H1 (cell line): ENCODE results near the gene RPL19. TPM values are rescaled to one million over a fixed set of nuclear protein-coding genes. Genes with fewer than 3 reads are reported as not detected.

Source experiments
- ASH2L ChIP-seq: fragments of 200-600, 300-600 bp; sonication (generic); IDR thresholded peaks from one replicate; pipeline ENCODE4 v1.7.1; 2017; ENCODE audit warnings: low read length
- CTBP2 ChIP-seq: IDR thresholded peaks from 2 replicates; pipeline ENCODE4 v1.7.0; 2011; ENCODE audit warnings: borderline replicate concordance, mild to moderate bottlenecking, moderate library complexity, mixed read lengths, low read length; ENCODE audit not compliant: insufficient read depth, insufficient read length
- GABPA ChIP-seq: IDR thresholded peaks from 2 replicates; pipeline ENCODE4 v1.6.1; 2011; ENCODE audit warnings: mild to moderate bottlenecking, low read length, moderate library complexity, borderline replicate concordance; ENCODE audit not compliant: insufficient read depth
- HDAC6 ChIP-seq: IDR thresholded peaks from one replicate; pipeline ENCODE4 v1.7.1; 2012; ENCODE audit warnings: low read depth, mild to moderate bottlenecking, inconsistent platforms, low read length, moderate library complexity
- KDM4A ChIP-seq: IDR thresholded peaks from one replicate; pipeline ENCODE4 v1.7.1; 2012; ENCODE audit warnings: low read depth, mild to moderate bottlenecking, moderate library complexity, low read length, inconsistent platforms; ENCODE audit not compliant: severe bottlenecking
- NANOG ChIP-seq: IDR thresholded peaks from 2 replicates; pipeline ENCODE4 v1.6.1; 2011; ENCODE audit warnings: low read length, low read depth, mild to moderate bottlenecking, inconsistent platforms; ENCODE audit not compliant: insufficient read depth, poor library complexity, severe bottlenecking
- PHF8 ChIP-seq: fragments of 200-600 bp; sonication (generic); conservative IDR thresholded peaks from 2 replicates; pipeline ENCODE4 v1.7.1; 2012; ENCODE audit warnings: low read depth, mild to moderate bottlenecking, inconsistent platforms, low read length, moderate library complexity
- POLR2A ChIP-seq, 2 experiments: IDR thresholded peaks; 1 replicate in 1 of 2; 2 replicates in 1 of 2; pipeline ENCODE4 v1.6.1; 2011; ENCODE audit warnings: low read depth in 2 of 2, low read length in 2 of 2, mild to moderate bottlenecking in 2 of 2; ENCODE audit errors: control extremely low read depth in 1 of 2
- SIN3A ChIP-seq, 2 experiments: IDR thresholded peaks in 1 of 2; conservative IDR thresholded peaks in 1 of 2; 2 replicates each; pipeline ENCODE4 v1.6.1; 2011 to 2012; ENCODE audit warnings: low read length in 2 of 2, improper control_type of control experiment in 1 of 2, low read depth in 1 of 2, mild to moderate bottlenecking in 1 of 2
- SP1 ChIP-seq: IDR thresholded peaks from 2 replicates; pipeline ENCODE4 v1.6.1; 2011; ENCODE audit warnings: low read depth, low read length
- polyA plus RNA-seq, 7 experiments: library from polyadenylated mRNA; depleted of rRNA in 3 of 7; stranded (reverse) in 5 of 7; unstranded in 2 of 7; fragments of >200 nt in 5 of 7; fragments of 200-250 nt in 2 of 7; gene quantifications; 1 replicate in 5 of 7; 2 replicates in 1 of 7; 4 replicates in 1 of 7; pipeline versions ENCODE4 v1.2.1 to v1.2.3, GENCODE V29; 2011 to 2013; ENCODE audit warnings: missing spikeins in 2 of 7, mixed read lengths in 2 of 7
- total RNA-seq: library from RNA; stranded (reverse); fragmentation: NEBNext Ultra II Directional; extraction: Animal tissue kit (Norgen Biotek cat#: 25700); gene quantifications from 2 replicates; pipeline ENCODE4 v1.2.1, GENCODE V29; 2021
- TF ChIP-seq, protein P1 (sequence below), 3 experiments: IDR thresholded peaks; 1 replicate in 2 of 3; 2 replicates in 1 of 3; pipeline versions ENCODE4 v1.5.1 to v1.6.1; 2011; ENCODE audit warnings: low read length in 3 of 3, mild to moderate bottlenecking in 3 of 3, inconsistent platforms in 2 of 3, low read depth in 1 of 3, moderate library complexity in 1 of 3; ENCODE audit not compliant: insufficient read depth in 1 of 3; ENCODE audit errors: control extremely low read depth in 1 of 3

Gene RPL19
- total and polyA plus RNA-seq, 2 of the 8 experiments (the other 6 are each of a cell fraction or from before 2014, with no cell fraction given), result 2,108 to 2,182 TPM

GRCh38 chr17:39209317-39210092 lies 9.4 kb downstream of the RPL19 start (continued):
- no peak for TF ChIP-seq SP1
- TF ChIP-seq NANOG, result no peak
- TF ChIP-seq, protein P1, sequence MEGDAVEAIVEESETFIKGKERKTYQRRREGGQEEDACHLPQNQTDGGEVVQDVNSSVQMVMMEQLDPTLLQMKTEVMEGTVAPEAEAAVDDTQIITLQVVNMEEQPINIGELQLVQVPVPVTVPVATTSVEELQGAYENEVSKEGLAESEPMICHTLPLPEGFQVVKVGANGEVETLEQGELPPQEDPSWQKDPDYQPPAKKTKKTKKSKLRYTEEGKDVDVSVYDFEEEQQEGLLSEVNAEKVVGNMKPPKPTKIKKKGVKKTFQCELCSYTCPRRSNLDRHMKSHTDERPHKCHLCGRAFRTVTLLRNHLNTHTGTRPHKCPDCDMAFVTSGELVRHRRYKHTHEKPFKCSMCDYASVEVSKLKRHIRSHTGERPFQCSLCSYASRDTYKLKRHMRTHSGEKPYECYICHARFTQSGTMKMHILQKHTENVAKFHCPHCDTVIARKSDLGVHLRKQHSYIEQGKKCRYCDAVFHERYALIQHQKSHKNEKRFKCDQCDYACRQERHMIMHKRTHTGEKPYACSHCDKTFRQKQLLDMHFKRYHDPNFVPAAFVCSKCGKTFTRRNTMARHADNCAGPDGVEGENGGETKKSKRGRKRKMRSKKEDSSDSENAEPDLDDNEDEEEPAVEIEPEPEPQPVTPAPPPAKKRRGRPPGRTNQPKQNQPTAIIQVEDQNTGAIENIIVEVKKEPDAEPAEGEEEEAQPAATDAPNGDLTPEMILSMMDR (IDR thresholded peaks at IDR 0.05; ENCODE audit: control extremely low read depth in 1 of 3, insufficient read depth in 1 of 3, low read depth in 1 of 3, low read length in 3 of 3), result no peak
- peak; percentile 29 for TF ChIP-seq ASH2L
- TF ChIP-seq KDM4A, result peak; percentile 56
- TF ChIP-seq GABPA, result 0 out of 2 replicates have a peak, but pooled peaks have one; percentile 37
- no peak for TF ChIP-seq CTBP2
- TF ChIP-seq SIN3A (conservative IDR thresholded peaks at IDR 0.05 in 1 of 2, IDR thresholded peaks at IDR 0.05 in 1 of 2; ENCODE audit: low read depth in 1 of 2, low read length in 2 of 2), result 0 out of 4 replicates have a peak, but pooled peaks of 1 of the 2 experiments have one; percentile 38
- no peak for TF ChIP-seq HDAC6
- TF ChIP-seq PHF8, result no peak; the same call in 1 of the 2 replicates
- TF ChIP-seq POLR2A (IDR thresholded peaks at IDR 0.05; ENCODE audit: control extremely low read depth in 1 of 2, low read depth in 2 of 2, low read length in 2 of 2), result 0 out of 3 replicates have a peak, but pooled peaks of 1 of the 2 experiments have one; percentile 50
